Stromal cell of bone marrow (primary cell): ENCODE data around the gene P2RX7.

Experiments
- DNase-seq: peaks from one replicate; pipeline ENCODE4 v3.0.0-alpha.2; 2012; ENCODE audit warnings: low read depth

P2RX7 gene

DNA sequence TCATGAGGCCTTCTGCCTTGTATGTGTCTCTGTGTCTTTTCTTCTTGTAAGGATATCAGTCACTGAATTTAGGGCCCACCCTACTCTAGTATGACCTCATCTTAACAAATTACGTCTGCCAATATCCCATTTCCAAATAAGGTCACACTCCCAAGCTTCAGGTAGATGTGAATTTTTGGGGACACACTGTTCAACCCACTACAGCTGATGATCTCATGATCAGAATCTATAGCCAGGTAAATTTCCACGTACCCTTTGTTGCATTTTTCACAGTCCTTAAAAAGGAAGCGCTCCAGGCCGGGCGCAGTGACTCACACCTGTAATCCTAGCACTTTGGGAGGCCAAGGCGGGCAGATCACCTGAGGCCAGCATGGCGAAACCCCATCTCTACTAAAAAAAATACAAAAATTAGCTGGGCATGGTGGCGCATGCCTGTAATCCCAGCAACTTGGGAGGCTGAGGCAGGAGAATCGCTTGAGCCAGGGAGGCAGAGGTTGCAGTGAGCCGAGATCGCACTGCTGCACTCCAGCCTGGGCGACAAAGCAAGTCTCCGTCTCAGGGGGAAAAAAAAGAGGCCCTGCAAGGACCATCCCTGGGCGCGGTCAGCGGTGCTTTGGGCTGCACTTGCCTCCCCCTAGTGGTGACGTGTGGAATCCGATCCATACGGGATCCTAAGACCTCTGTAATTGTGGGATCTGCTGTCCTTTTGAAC, 97.3 kb downstream of the P2RX7 start:
- DNase-seq, result peak; percentile 33

DNA sequence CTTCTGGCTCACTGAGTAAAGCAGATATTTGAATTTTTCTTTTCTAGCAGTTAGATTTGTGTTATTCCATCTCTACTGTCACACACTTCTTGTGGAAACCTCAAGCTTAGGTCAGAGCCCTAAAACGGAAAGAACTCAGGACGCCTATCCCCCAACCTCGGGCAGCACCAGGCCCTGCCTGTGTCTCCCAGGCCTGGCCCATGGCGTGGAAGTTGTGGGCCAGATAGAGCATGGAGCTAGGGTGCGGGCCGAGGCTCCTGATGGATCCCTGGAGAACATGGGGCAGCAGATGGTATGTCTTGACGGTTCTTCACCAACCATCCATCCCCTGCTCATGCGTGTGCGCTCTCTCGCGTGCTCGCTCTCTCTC, 97.8 kb downstream of the P2RX7 start:
- no peak for DNase-seq

DNA sequence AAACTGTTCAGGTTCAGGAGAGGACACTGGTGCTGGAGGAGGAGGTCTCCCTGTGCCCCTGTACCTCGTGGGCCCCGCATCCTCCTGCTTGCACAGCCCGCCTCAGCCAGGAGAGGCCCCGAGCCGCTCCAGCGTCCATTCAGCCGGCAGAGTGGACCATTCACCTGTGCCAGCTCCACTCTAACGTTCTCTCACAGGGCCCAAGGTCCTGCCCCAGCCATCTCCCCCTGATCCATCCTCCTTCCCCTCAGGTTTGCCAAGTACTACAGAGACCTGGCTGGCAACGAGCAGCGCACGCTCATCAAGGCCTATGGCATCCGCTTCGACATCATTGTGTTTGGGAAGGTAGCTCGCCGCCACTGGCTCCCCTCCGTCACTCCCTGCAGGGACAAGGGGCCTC, 99.5 kb downstream of the P2RX7 start:
- no peak for DNase-seq

DNA sequence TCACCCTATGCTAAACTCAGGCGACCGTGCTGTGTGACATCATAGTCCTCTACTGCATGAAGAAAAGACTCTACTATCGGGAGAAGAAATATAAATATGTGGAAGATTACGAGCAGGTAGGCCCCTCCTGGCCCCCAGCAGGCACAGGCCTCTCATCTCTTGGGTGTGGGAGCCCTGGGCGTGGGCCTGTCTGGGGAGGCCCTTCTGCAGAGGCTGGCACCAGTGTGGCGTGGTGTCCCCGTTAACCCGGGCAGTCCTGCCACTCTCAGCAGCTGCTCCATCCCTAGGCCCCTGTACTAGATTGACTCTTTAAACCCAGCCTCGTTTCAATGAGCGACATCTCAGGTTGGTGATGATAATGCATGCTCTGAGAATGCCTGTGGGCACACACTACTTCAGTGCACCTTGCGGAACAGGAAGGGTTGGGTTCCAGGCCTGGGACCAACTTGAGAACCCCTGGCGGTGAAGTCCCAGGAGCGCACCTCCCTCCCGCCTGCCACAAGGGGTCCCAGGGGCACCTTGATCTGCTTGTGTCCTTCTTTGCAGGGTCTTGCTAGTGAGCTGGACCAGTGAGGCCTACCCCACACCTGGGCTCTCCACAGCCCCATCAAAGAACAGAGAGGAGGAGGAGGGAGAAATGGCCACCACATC, 100.4 kb downstream of the P2RX7 start:
- no peak for DNase-seq

DNA sequence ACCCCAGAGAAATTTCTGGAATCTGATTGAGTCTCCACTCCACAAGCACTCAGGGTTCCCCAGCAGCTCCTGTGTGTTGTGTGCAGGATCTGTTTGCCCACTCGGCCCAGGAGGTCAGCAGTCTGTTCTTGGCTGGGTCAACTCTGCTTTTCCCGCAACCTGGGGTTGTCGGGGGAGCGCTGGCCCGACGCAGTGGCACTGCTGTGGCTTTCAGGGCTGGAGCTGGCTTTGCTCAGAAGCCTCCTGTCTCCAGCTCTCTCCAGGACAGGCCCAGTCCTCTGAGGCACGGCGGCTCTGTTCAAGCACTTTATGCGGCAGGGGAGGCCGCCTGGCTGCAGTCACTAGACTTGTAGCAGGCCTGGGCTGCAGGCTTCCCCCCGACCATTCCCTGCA, 100.9 kb downstream of the P2RX7 start:
- no peak for DNase-seq

DNA sequence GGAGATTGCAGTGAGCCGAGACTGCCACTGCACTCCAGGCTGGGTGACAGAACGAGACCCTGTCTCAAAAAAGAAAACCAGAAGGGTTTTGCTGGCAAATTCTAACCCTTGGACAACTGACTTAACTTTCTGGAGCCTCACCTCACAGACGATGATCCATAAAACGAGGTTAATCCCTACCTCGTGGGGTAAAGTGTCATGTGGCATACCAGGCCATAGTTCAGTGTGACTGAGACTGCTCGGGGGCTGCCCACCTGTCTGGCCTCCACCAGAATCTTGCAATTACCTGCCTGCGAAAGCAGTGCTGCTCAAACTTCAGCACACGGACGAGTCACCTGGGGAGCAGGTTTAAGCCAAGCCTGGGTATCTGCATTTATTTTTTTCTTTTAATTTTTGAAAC, 104.1 kb downstream of the P2RX7 start:
- DNase-seq, result no peak

DNA sequence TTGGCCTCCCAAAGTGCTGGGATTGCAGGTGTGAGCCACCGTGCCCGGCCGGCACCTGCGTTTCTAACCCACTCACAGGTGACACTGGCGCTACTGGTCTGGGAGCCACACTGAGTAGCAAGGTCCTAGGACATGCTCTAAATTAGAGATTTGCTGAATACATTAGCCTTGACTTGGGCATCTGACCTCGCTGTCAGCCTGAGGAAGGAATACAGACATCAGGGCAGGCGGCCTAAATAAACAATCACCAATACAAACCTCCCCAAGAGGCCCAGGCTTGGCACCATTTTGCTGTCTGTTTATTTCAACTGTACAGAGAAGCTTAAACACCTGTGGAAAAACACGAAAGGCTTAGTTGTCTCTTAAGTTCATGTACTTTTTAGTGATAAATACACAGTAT, 104.7 kb downstream of the P2RX7 start:
- DNase-seq, result no peak
